ENCODE measurements around the gene DNMT3A.
A peak's percentile ranks its signal among the peaks of the same experiment; 100 is the strongest.

DNMT3A gene

DNA sequence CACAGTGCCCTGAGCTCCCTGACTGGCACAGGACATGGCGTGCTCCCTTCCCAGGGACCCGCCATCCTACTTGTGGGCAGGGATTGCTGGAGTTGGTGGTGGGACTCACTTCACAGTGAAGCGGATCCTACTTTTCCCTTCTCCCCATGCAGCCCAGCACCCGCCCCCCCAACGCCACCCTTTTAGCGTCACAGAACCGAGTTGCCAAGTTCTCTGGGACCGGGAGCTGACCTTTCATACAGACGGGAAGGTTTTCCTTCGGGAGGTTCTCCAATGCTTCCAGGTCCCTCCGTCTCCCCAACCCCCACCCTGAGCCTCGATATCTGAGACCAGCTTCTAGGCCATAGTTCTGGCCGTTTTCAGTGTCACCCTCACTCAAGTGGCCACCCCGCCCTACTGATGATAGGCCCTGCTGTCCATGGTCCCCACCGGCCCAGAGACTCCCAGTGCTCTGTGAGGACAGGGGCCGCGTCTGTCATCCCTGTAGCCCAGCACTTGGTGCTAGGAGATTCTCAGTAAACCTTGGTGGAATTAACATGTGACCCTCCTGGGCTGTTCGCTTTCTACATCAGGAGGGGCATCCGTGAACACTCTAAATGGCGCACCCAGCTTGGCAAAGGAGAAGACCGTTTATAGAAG is 1.6 kb upstream of the DNMT3A start:
- no peak for DNase-seq (ENCODE audit: low read depth)

DNA sequence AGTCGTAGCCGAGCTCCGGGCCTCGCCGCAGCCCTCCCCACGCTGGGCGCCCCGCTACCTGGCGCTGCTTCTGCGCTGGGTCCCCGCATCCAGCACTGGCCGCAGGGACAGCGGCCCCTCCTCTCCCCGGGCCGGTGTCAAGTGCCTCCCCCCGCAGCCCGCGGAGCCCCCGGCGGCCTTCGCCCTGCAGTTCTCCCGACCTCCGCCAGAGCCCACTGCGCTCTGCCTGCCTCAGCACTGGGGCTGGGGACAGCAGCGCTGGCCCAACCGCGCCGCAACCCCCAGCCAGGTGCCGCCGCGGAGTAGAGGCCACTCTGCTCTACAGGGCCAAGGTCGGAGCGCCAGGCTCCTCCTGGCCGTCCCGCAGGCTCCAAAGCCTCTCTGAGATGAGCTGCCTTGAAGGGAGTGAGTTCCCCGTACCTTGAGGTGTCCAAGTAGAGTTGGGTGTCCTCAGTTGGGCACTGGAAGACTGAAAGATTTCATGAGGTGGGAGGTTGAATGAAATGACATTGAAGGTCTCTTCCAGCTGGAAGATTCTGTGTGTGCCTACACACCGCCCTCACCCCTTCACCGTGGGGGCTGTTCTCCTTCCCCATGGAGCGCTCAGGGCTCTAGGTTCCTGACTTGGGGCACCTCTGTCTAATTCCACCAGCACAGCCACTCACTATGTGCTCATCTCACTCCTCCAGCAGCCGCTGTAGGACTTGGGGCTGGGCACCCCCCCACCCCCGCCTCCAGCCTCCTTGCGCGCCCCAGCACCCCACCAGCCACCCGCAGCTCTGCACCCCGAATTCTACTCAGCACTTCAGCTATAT is 854 bp upstream of the DNMT3A start:
- peak; percentile 62 for DNase-seq (ENCODE audit: low read depth)

GRCh38 chr2:25341011-25341727 is 556 bp downstream of the DNMT3A start:
- DNase-seq (ENCODE audit: low read depth) = no peak

DNA sequence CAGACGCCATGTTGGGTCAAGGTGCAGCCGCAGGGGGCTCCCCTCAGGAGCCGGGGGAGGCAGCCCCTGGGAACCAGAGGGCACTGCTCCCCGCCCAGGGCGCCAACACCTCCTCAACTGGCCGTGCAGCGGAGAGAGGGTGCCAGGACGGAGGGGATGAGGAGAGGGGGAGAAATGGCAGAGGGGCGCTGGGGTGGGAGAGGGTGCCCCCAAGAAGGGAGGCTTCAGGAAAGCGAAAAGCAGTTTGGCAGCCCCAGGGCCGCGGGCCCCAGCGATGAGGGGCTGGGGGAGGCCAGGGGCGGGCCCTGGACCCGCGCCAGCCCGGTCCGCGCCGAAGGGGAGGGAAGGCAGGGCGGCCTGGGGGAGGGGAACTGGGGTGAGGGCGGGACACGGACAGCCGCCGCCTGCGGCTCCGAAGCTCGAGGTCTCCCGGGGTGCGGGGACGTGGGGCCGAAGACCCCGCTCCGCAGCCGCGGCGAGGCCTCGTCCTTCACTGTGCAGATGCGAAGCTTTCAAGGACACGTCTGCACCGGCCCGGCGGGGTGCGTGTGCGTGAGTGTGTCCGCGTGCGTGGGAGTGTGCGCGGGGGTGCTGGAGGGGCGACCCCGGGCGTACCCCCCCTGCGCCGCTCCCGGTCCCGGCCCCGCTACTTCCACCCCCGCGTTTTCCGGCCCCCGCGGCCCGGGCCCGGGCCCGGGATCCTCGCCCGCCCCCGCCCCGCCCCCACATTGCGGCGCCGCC is 1.4 kb downstream of the DNMT3A start:
- no peak for DNase-seq (ENCODE audit: low read depth)

- no peak for DNase-seq (ENCODE audit: low read depth)
Measured at GRCh38 chr2:25339791-25340180, 1.9 kb downstream of the DNMT3A start.

DNA sequence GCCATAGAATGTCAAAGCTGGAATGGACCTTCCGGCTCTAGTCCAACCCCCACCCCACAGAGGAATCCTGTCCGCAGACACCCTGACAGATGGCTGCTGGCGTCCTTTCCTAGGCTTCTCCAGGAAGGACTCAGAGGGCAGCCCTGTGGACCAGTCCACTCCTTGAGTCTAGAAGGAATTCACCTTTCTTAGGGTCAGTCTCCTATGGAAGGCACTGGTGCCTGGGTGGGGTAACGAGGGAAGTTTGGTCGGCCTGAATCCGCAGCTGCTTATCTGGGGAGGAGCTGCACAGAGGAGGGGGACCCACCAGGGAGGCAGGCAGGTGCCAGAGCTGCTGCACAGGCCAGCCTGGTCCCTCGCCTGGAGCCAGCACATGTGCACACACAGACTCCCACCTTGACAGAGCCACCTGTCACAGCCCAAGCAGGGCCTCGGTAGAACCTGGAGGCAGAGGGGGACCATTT is 2.5 kb downstream of the DNMT3A start:
- DNase-seq (ENCODE audit: low read depth) = no peak

DNA sequence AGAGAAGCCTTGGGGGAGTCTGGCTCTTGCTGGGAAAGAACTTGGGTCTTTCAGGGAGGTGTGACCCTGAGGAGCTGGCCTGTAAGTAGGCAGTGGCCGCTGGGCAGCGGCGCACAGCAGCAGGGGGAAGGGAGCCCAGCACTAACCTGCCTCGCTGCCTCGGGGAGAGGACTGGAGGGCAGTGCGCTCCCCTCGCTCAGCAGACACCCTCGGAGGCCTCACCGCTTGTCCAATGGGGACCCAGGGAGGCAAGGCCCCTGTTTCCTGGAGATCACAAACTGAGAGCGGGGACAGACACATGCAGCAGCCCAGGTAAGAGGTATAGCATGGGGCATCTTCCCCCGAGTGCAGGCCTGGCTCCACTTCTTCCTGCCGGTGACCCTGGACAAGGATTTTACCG is 3.3 kb downstream of the DNMT3A start:
- DNase-seq (ENCODE audit: low read depth) = no peak

- no peak for DNase-seq (ENCODE audit: low read depth)
Measured at GRCh38 chr2:25337891-25338290, 3.8 kb downstream of the DNMT3A start.

GRCh38 chr2:25337276-25337675 is 4.4 kb downstream of the DNMT3A start:
- no peak for DNase-seq (ENCODE audit: low read depth)

- no peak for DNase-seq (ENCODE audit: low read depth)
Measured at GRCh38 chr2:25336383-25336841, 5.3 kb downstream of the DNMT3A start.

- DNase-seq (ENCODE audit: low read depth) = no peak
Measured at GRCh38 chr2:25335971-25336370, 5.8 kb downstream of the DNMT3A start.

DNA sequence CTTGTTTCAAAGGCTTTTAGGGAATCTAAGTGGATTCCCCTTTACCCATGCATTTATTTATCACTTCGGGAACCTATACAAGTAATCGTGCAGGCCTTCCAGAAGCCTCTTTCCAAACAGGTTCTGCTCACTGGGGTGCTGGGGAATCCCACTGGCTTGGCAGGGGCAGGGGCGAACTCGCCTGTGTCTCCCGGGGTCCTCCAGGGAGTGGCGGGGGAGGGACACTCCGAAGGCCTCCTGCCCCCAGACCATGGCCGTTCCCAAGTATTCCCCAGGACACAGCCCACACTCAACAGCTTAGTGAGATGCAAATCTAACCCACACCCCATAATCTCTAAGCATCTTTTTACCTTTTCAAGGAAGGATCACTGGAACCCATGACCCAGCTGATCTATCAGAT is 6.5 kb downstream of the DNMT3A start:
- no peak for DNase-seq (ENCODE audit: low read depth)

DNA sequence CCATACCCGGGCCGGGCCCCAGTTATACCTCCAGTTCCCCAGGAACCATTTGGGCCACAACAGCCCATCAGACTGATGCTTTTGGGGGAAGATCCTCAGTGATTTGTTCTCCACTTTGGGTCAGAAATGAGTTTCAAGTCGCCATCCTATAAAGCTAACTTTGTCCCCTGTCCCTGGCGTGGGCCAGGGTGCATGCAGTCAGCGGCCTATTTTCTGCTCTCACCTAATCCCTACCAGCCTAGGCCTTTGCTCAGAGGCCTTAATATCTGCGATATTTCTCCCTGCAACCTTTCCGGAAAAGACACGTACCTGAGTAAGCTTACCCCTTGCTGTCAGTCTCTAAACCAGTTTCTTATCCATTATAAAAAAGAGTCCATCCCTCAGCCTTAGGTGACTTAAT is 7.2 kb downstream of the DNMT3A start:
- no peak for DNase-seq (ENCODE audit: low read depth)

DNA sequence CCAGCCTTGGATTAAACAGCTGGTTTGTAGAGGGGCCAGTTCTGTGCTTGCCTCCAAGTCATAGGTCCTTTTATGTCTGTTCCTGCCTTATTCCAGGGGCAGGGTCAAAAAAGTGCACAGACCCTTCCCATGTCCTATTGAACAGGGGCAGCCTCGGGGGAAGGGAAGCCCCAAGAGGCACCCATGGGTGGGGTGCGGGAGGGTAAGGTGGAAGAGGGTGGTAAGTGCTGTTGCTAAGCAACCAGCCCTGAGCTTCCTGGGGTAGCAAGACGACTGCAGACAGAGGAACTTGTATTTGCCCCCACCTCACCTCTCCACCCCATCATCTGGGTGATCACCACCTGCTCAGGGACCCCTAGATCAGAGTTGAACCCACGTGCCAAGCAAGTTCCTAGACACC is 7.7 kb downstream of the DNMT3A start:
- DNase-seq (ENCODE audit: low read depth) = no peak

DNA sequence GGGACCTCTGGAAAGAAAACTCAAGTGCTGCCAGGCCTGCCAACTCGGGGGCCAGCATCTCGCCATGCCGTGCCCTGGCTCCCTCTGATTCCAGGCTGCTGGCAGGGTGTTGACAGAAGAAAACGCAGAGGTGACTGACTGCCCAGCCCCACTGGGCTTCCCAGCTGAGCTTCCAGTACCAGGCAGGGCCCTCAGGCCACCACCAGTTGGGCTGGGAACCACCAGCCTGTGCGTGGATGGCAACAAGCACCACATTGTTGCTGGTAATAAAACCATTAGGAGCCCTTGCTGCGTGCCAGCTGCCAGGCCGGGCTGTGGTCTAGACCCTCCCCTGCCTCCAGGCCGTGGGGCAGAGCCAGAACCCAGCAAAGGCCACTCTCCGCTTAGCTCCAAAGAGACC is 9.2 kb downstream of the DNMT3A start:
- no peak for DNase-seq (ENCODE audit: low read depth)

DNA sequence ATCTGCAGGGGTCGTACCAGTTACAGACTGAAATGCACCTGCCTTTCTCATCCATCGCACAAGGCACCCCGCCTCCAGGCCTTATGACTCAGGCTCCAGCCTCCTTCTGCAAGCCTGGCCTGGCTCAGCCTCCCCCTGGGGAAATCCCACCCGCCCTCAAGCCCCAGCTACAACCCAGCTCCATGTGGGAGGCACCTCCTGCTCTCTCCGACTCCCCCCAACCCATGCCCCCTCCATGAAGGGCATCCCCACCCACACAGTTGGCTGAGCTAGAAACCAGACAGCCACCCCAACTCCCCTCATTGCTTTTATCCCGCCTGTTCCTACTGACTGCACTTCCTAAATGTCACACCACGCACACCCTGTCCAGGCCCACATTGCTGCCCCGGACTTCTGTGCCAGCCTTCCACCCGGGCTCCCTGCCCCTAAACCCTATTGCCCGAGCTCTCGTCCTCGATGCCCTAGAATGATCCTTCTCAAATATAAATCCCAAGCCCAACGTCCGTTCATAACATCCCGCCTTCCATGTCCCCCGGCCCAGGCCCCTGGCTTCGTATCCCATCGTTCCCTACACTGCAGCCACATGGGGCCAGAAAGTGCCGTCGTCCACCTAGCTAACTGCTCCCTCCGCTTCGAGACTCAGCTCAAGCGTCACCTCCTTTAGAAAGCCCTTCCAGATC is 9.9 kb downstream of the DNMT3A start:
- DNase-seq (ENCODE audit: low read depth) = no peak

GRCh38 chr2:25330937-25331336 is 10.8 kb downstream of the DNMT3A start:
- DNase-seq (ENCODE audit: low read depth) = no peak

- DNase-seq (ENCODE audit: low read depth) = no peak
Measured at GRCh38 chr2:25330273-25330672, 11.5 kb downstream of the DNMT3A start.

GRCh38 chr2:25328152-25329085 is 13.3 kb downstream of the DNMT3A start:
- no peak for DNase-seq (ENCODE audit: low read depth)

DNA sequence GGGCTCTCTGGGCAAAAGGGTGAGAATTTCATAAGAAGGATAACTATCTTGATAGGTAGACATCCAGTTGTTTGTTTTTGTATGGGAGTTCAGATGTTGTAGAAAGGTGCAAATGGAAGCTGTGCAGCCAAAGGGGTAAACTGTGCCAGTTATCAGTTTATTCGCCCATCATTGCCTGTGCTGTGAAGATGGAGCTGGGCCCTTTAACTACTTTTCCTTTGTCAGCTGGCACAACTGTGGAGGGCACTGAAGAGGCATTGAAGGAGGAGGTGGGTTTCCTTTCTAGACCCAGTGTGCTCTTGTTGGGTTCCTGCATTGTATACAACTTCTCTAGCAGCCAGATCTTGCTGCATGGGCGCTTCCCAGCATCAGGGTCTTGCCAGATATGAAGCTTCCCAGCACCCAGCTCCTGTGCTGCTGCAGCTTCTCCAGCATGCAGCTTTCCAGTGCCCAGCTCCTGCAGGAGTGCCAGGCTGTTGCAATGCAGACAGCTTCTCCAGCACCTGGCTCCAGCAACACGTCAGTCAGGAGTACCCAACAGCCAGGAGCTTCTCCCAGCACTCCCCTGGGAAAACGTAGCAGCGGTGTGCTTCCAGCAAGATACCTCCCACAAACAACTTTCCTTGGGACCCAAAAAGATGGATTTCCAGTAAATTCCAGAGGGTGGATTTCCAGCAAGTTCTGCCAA is 15.3 kb downstream of the DNMT3A start:
- no peak for DNase-seq (ENCODE audit: low read depth)
